Fibroblast of skin of scalp (primary cell): Measurements from ENCODE around the gene ATPAF2.
A peak's percentile ranks its signal among the peaks of the same experiment; 100 is the strongest.
"Not testable (repeated sequence)": the region's sequence is repeated elsewhere in the genome, so short reads cannot be mapped to it uniquely, and the experiment has no call there.

Experiments
- DNase-seq: peaks from one replicate; pipeline ENCODE4 v3.0.0-alpha.2; 2013

Gene ATPAF2

GRCh38 chr17:18009609-18010420, 29.2 kb downstream of the ATPAF2 start:
- DNase-seq = no peak

- DNase-seq = peak; percentile 74
These were observed 30.3 kb downstream of the ATPAF2 start for GRCh38 chr17:18008496-18009268.

GRCh38 chr17:18006495-18007239, 32.3 kb downstream of the ATPAF2 start:
- DNase-seq = no peak

GRCh38 chr17:18005496-18005895, 33.5 kb downstream of the ATPAF2 start:
- no peak for DNase-seq

GRCh38 chr17:18004884-18005305, 34.1 kb downstream of the ATPAF2 start:
- DNase-seq = no peak

- no peak for DNase-seq
These were observed 34.6 kb downstream of the ATPAF2 start for GRCh38 chr17:18004345-18004744.

GRCh38 chr17:18002171-18002570, 36.8 kb downstream of the ATPAF2 start:
- no peak for DNase-seq

GRCh38 chr17:18000030-18000408, 38.9 kb downstream of the ATPAF2 start:
- DNase-seq = no peak

- no peak for DNase-seq
These were observed 39.5 kb downstream of the ATPAF2 start for GRCh38 chr17:17999364-18000029.

GRCh38 chr17:17998934-17999333, 40.0 kb downstream of the ATPAF2 start:
- no peak for DNase-seq

- not testable (repeated sequence) for DNase-seq
These were observed 43.1 kb downstream of the ATPAF2 start for GRCh38 chr17:17995887-17996286.

GRCh38 chr17:17994271-17995069, 44.5 kb downstream of the ATPAF2 start:
- peak; percentile 30 for DNase-seq

- no peak for DNase-seq
These were observed 45.1 kb downstream of the ATPAF2 start for GRCh38 chr17:17993852-17994251.

- no peak for DNase-seq
These were observed 45.6 kb downstream of the ATPAF2 start for GRCh38 chr17:17993366-17993765.

- DNase-seq = no peak
These were observed 48.7 kb downstream of the ATPAF2 start for GRCh38 chr17:17990282-17990681.

GRCh38 chr17:17989618-17990017, 49.4 kb downstream of the ATPAF2 start:
- DNase-seq = no peak

GRCh38 chr17:17989081-17989480, 49.9 kb downstream of the ATPAF2 start:
- DNase-seq = no peak

GRCh38 chr17:17988427-17988945, 50.5 kb downstream of the ATPAF2 start:
- no peak for DNase-seq

GRCh38 chr17:17987901-17988300, 51.1 kb downstream of the ATPAF2 start:
- no peak for DNase-seq

- no peak for DNase-seq
These were observed 51.6 kb downstream of the ATPAF2 start for GRCh38 chr17:17987187-17987896.

GRCh38 chr17:17985555-17985954, 53.4 kb downstream of the ATPAF2 start:
- DNase-seq = no peak
